ENCODE data around the gene UMOD.

UMOD gene

GRCh38 chr16:20327444-20328041 lies 25.0 kb downstream of the UMOD start, which contains the start of gene GP2:
Gene GP2 (minus strand): TSS chr16:20327513. CDS start chr16:20326431, 1,082 bp downstream.
- Histone ChIP-seq H4K20me1 (ENCODE audit: insufficient read depth, low read length) (no peaks in the 10 kb centered on the region), H3K4me2 (ENCODE audit: insufficient read depth, low read length) (no peak within 1 kb of the TSS)

GRCh38 chr16:20326321-20326720 lies 26.2 kb downstream of the UMOD start:
- Histone ChIP-seq H3K9ac (ENCODE audit: low read depth, low read length) (no peak overlapping the region), H3K9me3 (ENCODE audit: insufficient read depth, low read length, severe bottlenecking) (no peaks in the 10 kb centered on the region), H3K4me3 (ENCODE audit: low read depth in 1 of 2, low read length in 2 of 2) (no peak overlapping the region), H3K27ac (ENCODE audit: low read length) (no peak overlapping the region), H3K4me1 (ENCODE audit: insufficient read depth, low read length) (no peaks in the 10 kb centered on the region), H3K36me3 (ENCODE audit: insufficient read depth, low read length) (no peaks in the 10 kb centered on the region), H3K79me2 (ENCODE audit: insufficient read depth, low read length) (no peaks in the 10 kb centered on the region), H2AFZ (ENCODE audit: low read depth, low read length) (no peak overlapping the region), H3K4me2 (ENCODE audit: insufficient read depth, low read length) (no peak overlapping the region), H3K27me3 (ENCODE audit: insufficient read depth, low read length, poor library complexity) (no peaks in the 10 kb centered on the region), H4K20me1 (ENCODE audit: insufficient read depth, low read length) (no peaks in the 10 kb centered on the region)
- no peak for TF ChIP-seq EZH2 (IDR thresholded peaks at IDR 0.05; ENCODE audit: borderline replicate concordance, low read depth, low read length, severe bottlenecking)
- no peak for TF ChIP-seq CTCF (IDR thresholded peaks at IDR 0.05; ENCODE audit: borderline replicate concordance, extremely low read depth, low read length, poor library complexity, severe bottlenecking)
- ATAC-seq (ENCODE audit: insufficient read depth, low read depth) (no peak), DNase-seq (no peak)

More at GRCh38 chr16:20327444-20328041, 25.0 kb downstream of the UMOD start, which contains the start of gene GP2:
- ATAC-seq (ENCODE audit: insufficient read depth, low read depth) (no peak), DNase-seq (no peak)
- Histone ChIP-seq H3K9me3 (ENCODE audit: insufficient read depth, low read length, severe bottlenecking) (no peaks in the 10 kb centered on the region), H3K27ac (ENCODE audit: low read length) (no peak within 1 kb of the TSS), H3K9ac (ENCODE audit: low read depth, low read length) (no peak within 1 kb of the TSS), H3K4me3 (ENCODE audit: low read depth in 1 of 2, low read length in 2 of 2) (no peak within 1 kb of the TSS), H2AFZ (ENCODE audit: low read depth, low read length) (no peak within 1 kb of the TSS), H3K27me3 (ENCODE audit: insufficient read depth, low read length, poor library complexity) (no peaks in the 10 kb centered on the region), H3K4me1 (ENCODE audit: insufficient read depth, low read length) (no peaks in the 10 kb centered on the region), H3K79me2 (ENCODE audit: insufficient read depth, low read length) (no peaks in the 10 kb centered on the region), H3K36me3 (ENCODE audit: insufficient read depth, low read length) (no peaks in the 10 kb centered on the region)
- TF ChIP-seq CTCF (IDR thresholded peaks at IDR 0.05; ENCODE audit: borderline replicate concordance, extremely low read depth, low read length, poor library complexity, severe bottlenecking) (no peak), EZH2 (IDR thresholded peaks at IDR 0.05; ENCODE audit: borderline replicate concordance, low read depth, low read length, severe bottlenecking) (no peak)

GRCh38 chr16:20325005-20325404 lies 27.5 kb downstream of the UMOD start:
- no peaks in the 10 kb centered on the region for H3K9me3 ChIP-seq (ENCODE audit: insufficient read depth, low read length, severe bottlenecking)
- H3K4me3 ChIP-seq (ENCODE audit: low read depth in 1 of 2, low read length in 2 of 2), result no peak overlapping the region
- H4K20me1 ChIP-seq (ENCODE audit: insufficient read depth, low read length), result no peaks in the 10 kb centered on the region
- TF ChIP-seq EZH2 (IDR thresholded peaks at IDR 0.05; ENCODE audit: borderline replicate concordance, low read depth, low read length, severe bottlenecking) (no peak), CTCF (IDR thresholded peaks at IDR 0.05; ENCODE audit: borderline replicate concordance, extremely low read depth, low read length, poor library complexity, severe bottlenecking) (no peak)
- no peaks in the 10 kb centered on the region for H3K79me2 ChIP-seq (ENCODE audit: insufficient read depth, low read length)
- no peak overlapping the region for H3K27ac ChIP-seq (ENCODE audit: low read length)
- no peak for ATAC-seq (ENCODE audit: insufficient read depth, low read depth)
- no peak overlapping the region for H3K9ac ChIP-seq (ENCODE audit: low read depth, low read length)
- no peak overlapping the region for H2AFZ ChIP-seq (ENCODE audit: low read depth, low read length)
- H3K4me2 ChIP-seq (ENCODE audit: insufficient read depth, low read length), result no peak overlapping the region
- H3K4me1 ChIP-seq (ENCODE audit: insufficient read depth, low read length), result no peaks in the 10 kb centered on the region
- no peak for DNase-seq
- no peaks in the 10 kb centered on the region for H3K36me3 ChIP-seq (ENCODE audit: insufficient read depth, low read length)
- no peaks in the 10 kb centered on the region for H3K27me3 ChIP-seq (ENCODE audit: insufficient read depth, low read length, poor library complexity)
